ENCODE data around the gene ROR2.

- no peak for TF ChIP-seq CTCF (IDR thresholded peaks at IDR 0.05)
- TF ChIP-seq ZFX (IDR thresholded peaks at IDR 0.05; ENCODE audit: borderline replicate concordance) = no peak
Observed at GRCh38 chr9:91705386-91705785, 244.6 kb downstream of the ROR2 start.

Data from 22Rv1 (cell line).